Measurements from ENCODE around the gene FLYWCH1.

- no peak for TF ChIP-seq EZH2 (IDR thresholded peaks at IDR 0.05; ENCODE audit: borderline replicate concordance, low read depth, low read length, severe bottlenecking)
- TF ChIP-seq CTCF (IDR thresholded peaks at IDR 0.05; ENCODE audit: extremely low read depth in 1 of 2, insufficient read depth in 1 of 2, low read depth in 1 of 2, low read length in 2 of 2), result no peak
- TF ChIP-seq MAX (IDR thresholded peaks at IDR 0.05; ENCODE audit: insufficient read depth, insufficient read length), result no peak
- TF ChIP-seq MYC (IDR thresholded peaks at IDR 0.05; ENCODE audit: low read depth, low read length), result no peak
- TF ChIP-seq JUN (IDR thresholded peaks at IDR 0.05; ENCODE audit: borderline replicate concordance, insufficient read depth, insufficient read length, low read depth), result no peak
- TF ChIP-seq POLR2AphosphoS5 (IDR thresholded peaks at IDR 0.05; ENCODE audit: insufficient read depth, low read depth, low read length), result no peak
- no peak for TF ChIP-seq POLR2A (IDR thresholded peaks at IDR 0.05; ENCODE audit: low read depth, low read length)
- no peak for TF ChIP-seq GATA2 (IDR thresholded peaks at IDR 0.05; ENCODE audit: insufficient read depth, insufficient read length, low read depth, low read length)
- no peak for TF ChIP-seq FOS (IDR thresholded peaks at IDR 0.05; ENCODE audit: borderline replicate concordance, insufficient read depth, low read length)
Observed at GRCh38 chr16:2939968-2940367, 28.2 kb downstream of the FLYWCH1 start.

All from endothelial cell of umbilical vein (primary cell).